Bronchial smooth muscle cell (primary cell): ENCODE data around the gene NAT8L. TPM values are rescaled to one million over a fixed set of nuclear protein-coding genes. Genes with fewer than 3 reads are reported as not detected.

Experiments
- total RNA-seq: library from RNA; depleted of rRNA; stranded (reverse); fragments of >200 nt; gene quantifications from 2 replicates; pipeline ENCODE4 v1.2.1, GENCODE V29; 2014

Gene NAT8L, protein sequence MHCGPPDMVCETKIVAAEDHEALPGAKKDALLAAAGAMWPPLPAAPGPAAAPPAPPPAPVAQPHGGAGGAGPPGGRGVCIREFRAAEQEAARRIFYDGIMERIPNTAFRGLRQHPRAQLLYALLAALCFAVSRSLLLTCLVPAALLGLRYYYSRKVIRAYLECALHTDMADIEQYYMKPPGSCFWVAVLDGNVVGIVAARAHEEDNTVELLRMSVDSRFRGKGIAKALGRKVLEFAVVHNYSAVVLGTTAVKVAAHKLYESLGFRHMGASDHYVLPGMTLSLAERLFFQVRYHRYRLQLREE
- total RNA-seq, result under 0.01 TPM in 2 replicates

DNA sequence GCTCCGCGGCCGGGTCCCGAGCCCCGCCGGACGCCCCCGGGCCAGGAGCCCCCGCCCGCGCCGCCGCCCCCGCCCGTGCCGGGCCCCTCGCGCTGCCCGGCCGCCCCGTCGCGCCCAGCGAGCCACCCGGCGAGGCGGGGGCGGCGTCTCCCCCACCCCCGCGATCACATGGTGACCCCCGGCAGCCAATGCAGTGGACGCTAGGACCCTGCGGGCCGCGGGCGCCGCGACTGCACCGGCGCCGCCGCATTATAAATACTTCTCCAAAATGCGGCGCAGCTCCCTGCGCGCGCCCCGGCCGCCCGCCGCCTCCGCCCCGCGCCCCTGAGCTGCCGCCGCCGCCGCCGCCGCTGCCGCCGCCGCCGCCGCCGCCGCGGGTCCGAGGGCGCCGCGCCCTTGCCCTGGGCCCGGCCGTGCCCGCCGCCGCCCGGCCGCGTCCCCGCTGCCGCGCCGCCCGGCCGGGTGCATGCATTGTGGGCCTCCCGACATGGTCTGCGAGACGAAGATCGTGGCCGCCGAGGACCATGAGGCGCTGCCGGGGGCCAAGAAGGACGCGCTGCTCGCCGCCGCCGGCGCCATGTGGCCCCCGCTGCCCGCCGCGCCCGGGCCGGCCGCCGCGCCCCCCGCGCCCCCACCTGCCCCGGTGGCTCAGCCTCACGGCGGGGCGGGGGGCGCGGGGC is at the start of gene NAT8L:
Gene NAT8L (plus strand): TSS at position 282 of the 680 bp plus-strand sequence. CDS start 185 bp downstream, at position 467.

Other genes with a start within 250 kb of the NAT8L start
- 61.3 and 70.4 TPM in 2 replicates for gene LETM1, start 203.2 kb upstream of the NAT8L start, total RNA-seq
- gene NSD2, start 187.9 kb upstream of the NAT8L start, total RNA-seq, result 31.5 and 44.8 TPM in 2 replicates
- gene NELFA, start 50.4 kb upstream of the NAT8L start, total RNA-seq, result 12.6 and 14.4 TPM in 2 replicates
- gene HAUS3, start 182.8 kb downstream of the NAT8L start, total RNA-seq, result 2.7 and 5.4 TPM in 2 replicates
- 1.7 and 4.1 TPM in 2 replicates for gene POLN, start 182.8 kb downstream of the NAT8L start, total RNA-seq
- gene MXD4, start 202.8 kb downstream of the NAT8L start, total RNA-seq, result 51.1 and 59.0 TPM in 2 replicates